IPS-18a (cell line): ENCODE data around the gene KDM4C.

Experiments
- H3K27ac ChIP-seq: one replicate; pipeline ENCODE4 v1.5.1; 2013; ENCODE audit warnings: low read length
- H3K27me3 ChIP-seq: one replicate; pipeline ENCODE4 v1.6.1; 2013; ENCODE audit warnings: mild to moderate bottlenecking, low read length; ENCODE audit not compliant: control insufficient read depth, insufficient read depth
- H3K36me3 ChIP-seq: one replicate; pipeline ENCODE4 v1.6.1; 2013; ENCODE audit warnings: low read depth, low read length; ENCODE audit not compliant: control insufficient read depth
- H3K4me1 ChIP-seq: one replicate; pipeline ENCODE4 v1.6.1; 2013; ENCODE audit warnings: low read depth, low read length; ENCODE audit not compliant: control insufficient read depth
- H3K4me3 ChIP-seq: one replicate; pipeline ENCODE4 v1.5.1; 2013; ENCODE audit warnings: low read length
- H3K9ac ChIP-seq: one replicate; pipeline ENCODE4 v1.6.1; 2013; ENCODE audit warnings: mild to moderate bottlenecking, low read length, moderate library complexity
- H3K9me3 ChIP-seq: one replicate; pipeline ENCODE4 v1.6.1; 2013; ENCODE audit warnings: low read depth, low read length; ENCODE audit not compliant: control insufficient read depth

Gene KDM4C

GRCh38 chr9:7150153-7150890 is 392.5 kb downstream of the KDM4C start:
- no peak overlapping the region for H3K4me3 ChIP-seq
- no peaks in the 10 kb centered on the region for H3K27me3 ChIP-seq
- H3K9me3 ChIP-seq, result no peaks in the 10 kb centered on the region
- H3K36me3 ChIP-seq, result no peaks in the 10 kb centered on the region
- H3K4me1 ChIP-seq, result no peaks in the 10 kb centered on the region
- H3K9ac ChIP-seq, result no peak overlapping the region
- H3K27ac ChIP-seq, result no peak overlapping the region

GRCh38 chr9:7153134-7153533 is 395.4 kb downstream of the KDM4C start:
- H3K9me3 ChIP-seq, result no peaks in the 10 kb centered on the region
- H3K27me3 ChIP-seq, result no peaks in the 10 kb centered on the region
- H3K27ac ChIP-seq, result no peak overlapping the region
- no peaks in the 10 kb centered on the region for H3K4me1 ChIP-seq
- no peaks in the 10 kb centered on the region for H3K36me3 ChIP-seq
- H3K4me3 ChIP-seq, result no peak overlapping the region
- H3K9ac ChIP-seq, result no peak overlapping the region

GRCh38 chr9:7153566-7153965 is 395.8 kb downstream of the KDM4C start:
- Histone ChIP-seq H3K4me1 (no peaks in the 10 kb centered on the region), H3K4me3 (no peak overlapping the region), H3K27me3 (no peaks in the 10 kb centered on the region), H3K9me3 (no peaks in the 10 kb centered on the region), H3K27ac (no peak overlapping the region), H3K36me3 (no peaks in the 10 kb centered on the region), H3K9ac (no peak overlapping the region)

GRCh38 chr9:7154003-7154619 is 396.3 kb downstream of the KDM4C start:
- Histone ChIP-seq H3K27me3 (no peaks in the 10 kb centered on the region), H3K27ac (no peak overlapping the region), H3K36me3 (no peaks in the 10 kb centered on the region), H3K4me3 (no peak overlapping the region), H3K9ac (no peak overlapping the region), H3K4me1 (no peaks in the 10 kb centered on the region), H3K9me3 (no peaks in the 10 kb centered on the region)

GRCh38 chr9:7154650-7155049 is 396.9 kb downstream of the KDM4C start:
- no peaks in the 10 kb centered on the region for H3K27me3 ChIP-seq
- H3K4me3 ChIP-seq, result no peak overlapping the region
- H3K27ac ChIP-seq, result no peak overlapping the region
- no peaks in the 10 kb centered on the region for H3K9me3 ChIP-seq
- no peak overlapping the region for H3K9ac ChIP-seq
- no peaks in the 10 kb centered on the region for H3K4me1 ChIP-seq
- H3K36me3 ChIP-seq, result no peaks in the 10 kb centered on the region

GRCh38 chr9:7161469-7161868 is 403.7 kb downstream of the KDM4C start:
- no peaks in the 10 kb centered on the region for H3K27me3 ChIP-seq
- H3K9me3 ChIP-seq, result no peaks in the 10 kb centered on the region
- H3K4me3 ChIP-seq, result no peak overlapping the region
- no peaks in the 10 kb centered on the region for H3K4me1 ChIP-seq
- no peak overlapping the region for H3K9ac ChIP-seq
- H3K36me3 ChIP-seq, result no peaks in the 10 kb centered on the region
- H3K27ac ChIP-seq, result no peak overlapping the region

- Histone ChIP-seq H3K4me1 (no peaks in the 10 kb centered on the region), H3K27ac (no peak overlapping the region), H3K9me3 (no peaks in the 10 kb centered on the region), H3K9ac (no peak overlapping the region), H3K36me3 (no peaks in the 10 kb centered on the region), H3K27me3 (no peaks in the 10 kb centered on the region), H3K4me3 (no peak overlapping the region)
These were observed 406.2 kb downstream of the KDM4C start for GRCh38 chr9:7163932-7164331.

GRCh38 chr9:7164440-7165330 is 406.9 kb downstream of the KDM4C start:
- H3K36me3 ChIP-seq, result no peaks in the 10 kb centered on the region
- H3K4me1 ChIP-seq, result no peaks in the 10 kb centered on the region
- no peak overlapping the region for H3K9ac ChIP-seq
- no peak overlapping the region for H3K4me3 ChIP-seq
- H3K27me3 ChIP-seq, result no peaks in the 10 kb centered on the region
- no peak overlapping the region for H3K27ac ChIP-seq
- H3K9me3 ChIP-seq, result no peaks in the 10 kb centered on the region

GRCh38 chr9:7165331-7165975 is 407.7 kb downstream of the KDM4C start:
- no peak overlapping the region for H3K27ac ChIP-seq
- H3K9ac ChIP-seq, result no peak overlapping the region
- H3K27me3 ChIP-seq, result no peaks in the 10 kb centered on the region
- H3K9me3 ChIP-seq, result no peaks in the 10 kb centered on the region
- H3K4me1 ChIP-seq, result no peaks in the 10 kb centered on the region
- no peak overlapping the region for H3K4me3 ChIP-seq
- H3K36me3 ChIP-seq, result no peaks in the 10 kb centered on the region

GRCh38 chr9:7166074-7166473 is 408.3 kb downstream of the KDM4C start:
- H3K9ac ChIP-seq, result no peak overlapping the region
- H3K4me1 ChIP-seq, result peaks cover 4% of the 10 kb centered on the region
- no peaks in the 10 kb centered on the region for H3K9me3 ChIP-seq
- no peaks in the 10 kb centered on the region for H3K36me3 ChIP-seq
- H3K27ac ChIP-seq, result no peak overlapping the region
- H3K27me3 ChIP-seq, result no peaks in the 10 kb centered on the region
- H3K4me3 ChIP-seq, result no peak overlapping the region

- no peaks in the 10 kb centered on the region for H3K27me3 ChIP-seq
- H3K4me3 ChIP-seq, result no peak overlapping the region
- no peak overlapping the region for H3K27ac ChIP-seq
- peaks cover 18% of the 10 kb centered on the region for H3K4me1 ChIP-seq
- no peak overlapping the region for H3K9ac ChIP-seq
- H3K9me3 ChIP-seq, result no peaks in the 10 kb centered on the region
- H3K36me3 ChIP-seq, result no peaks in the 10 kb centered on the region
These were observed 412.1 kb downstream of the KDM4C start for GRCh38 chr9:7169717-7170389.
